HTR-8/SVneo (cell line): ENCODE results near the gene FNDC7.
"Not testable (repeated sequence)": the region's sequence is repeated elsewhere in the genome, so short reads cannot be mapped to it uniquely, and the experiment has no call there.

Experiments used
- DNase-seq: peaks from one replicate; pipeline ENCODE4 v3.0.0; 2011; ENCODE audit warnings: low spot score, mixed read lengths; ENCODE audit not compliant: insufficient read length
- FAIRE-seq: peaks from 2 replicates; lab custom pipeline; 2011; peaks lifted over from hg19 to GRCh38; lab: Jason Lieb, UNC

FNDC7 gene

GRCh38 chr1:108695535-108695934, 17.2 kb upstream of the FNDC7 start:
- no peak for FAIRE-seq

GRCh38 chr1:108699375-108700332, 13.1 kb upstream of the FNDC7 start:
- FAIRE-seq (no peak), DNase-seq (no peak)

More at GRCh38 chr1:108695535-108695934, 17.2 kb upstream of the FNDC7 start:
- no peak for DNase-seq

GRCh38 chr1:108701176-108701849, 11.4 kb upstream of the FNDC7 start:
- DNase-seq (no peak), FAIRE-seq (no peak)

GRCh38 chr1:108702109-108702508, 10.6 kb upstream of the FNDC7 start:
- not testable (repeated sequence) for DNase-seq, FAIRE-seq

- FAIRE-seq = no peak
- no peak for DNase-seq
Measured at GRCh38 chr1:108703939-108704338, 8.8 kb upstream of the FNDC7 start.

- DNase-seq (no peak), FAIRE-seq (no peak)
Measured at GRCh38 chr1:108704496-108704895, 8.2 kb upstream of the FNDC7 start.

- FAIRE-seq = no peak
Measured at GRCh38 chr1:108706643-108707042, 6.1 kb upstream of the FNDC7 start.

GRCh38 chr1:108708691-108709660, 3.7 kb upstream of the FNDC7 start:
- no peak for FAIRE-seq
- no peak for DNase-seq

More at GRCh38 chr1:108706643-108707042, 6.1 kb upstream of the FNDC7 start:
- no peak for DNase-seq

GRCh38 chr1:108715932-108716331, 3.2 kb downstream of the FNDC7 start:
- FAIRE-seq = no peak
- no peak for DNase-seq

- FAIRE-seq = no peak
- no peak for DNase-seq
Measured at GRCh38 chr1:108716437-108717230, 3.9 kb downstream of the FNDC7 start.

GRCh38 chr1:108717774-108718316, 5.1 kb downstream of the FNDC7 start:
- DNase-seq (no peak), FAIRE-seq (no peak)

GRCh38 chr1:108718927-108719655, 6.4 kb downstream of the FNDC7 start:
- no peak for FAIRE-seq
- DNase-seq = no peak

- DNase-seq = peak; percentile 45
- FAIRE-seq = no peak
Measured at GRCh38 chr1:108719656-108720435, 7.1 kb downstream of the FNDC7 start.

GRCh38 chr1:108722292-108722691, 9.6 kb downstream of the FNDC7 start:
- FAIRE-seq (no peak), DNase-seq (no peak)

- FAIRE-seq (no peak), DNase-seq (no peak)
Measured at GRCh38 chr1:108725906-108726305, 13.2 kb downstream of the FNDC7 start.

- DNase-seq (no peak), FAIRE-seq (no peak)
Measured at GRCh38 chr1:108728327-108728923, 15.7 kb downstream of the FNDC7 start.

- FAIRE-seq (no peak), DNase-seq (no peak)
Measured at GRCh38 chr1:108729481-108729880, 16.8 kb downstream of the FNDC7 start.
